ENCODE measurements around the gene POC1A. TPM values are rescaled to one million over a fixed set of nuclear protein-coding genes. Genes with fewer than 3 reads are reported as not detected.

The POC1A gene
- total and polyA plus RNA-seq, 2 of the 4 experiments (the other 2 are of a cell fraction): 10.6 to 11.5 TPM

GRCh38 chr3:52132041-52132440 is 22.2 kb downstream of the POC1A start:
- Histone ChIP-seq H2AK5ac (ENCODE audit: low read depth, low read length) (no peak overlapping the region), H2BK120ac (ENCODE audit: low read depth, low read length) (no peak overlapping the region), H2BK5ac (ENCODE audit: low read depth, low read length, poor library complexity, severe bottlenecking) (no peak overlapping the region), H3K23ac (ENCODE audit: low read depth, low read length) (no peak overlapping the region), H4K91ac (ENCODE audit: insufficient read depth, low read depth, low read length) (no peak overlapping the region), H4K20me1 (ENCODE audit: insufficient read depth, low read length) (no peaks in the 10 kb centered on the region), H3K4ac (ENCODE audit: low read depth, low read length) (no peak overlapping the region), H3K36me3 (ENCODE audit: control insufficient read depth, insufficient read depth, low read length) (no peaks in the 10 kb centered on the region), H3K9me1 (ENCODE audit: insufficient read depth, low read length) (no peaks in the 10 kb centered on the region), H2AFZ (replicated peaks; ENCODE audit: low read length, poor library complexity) (no peak overlapping the region), H4K5ac (ENCODE audit: low read depth, low read length) (no peak overlapping the region), H3K9me3 (ENCODE audit: control insufficient read depth, insufficient read depth, low read length) (no peaks in the 10 kb centered on the region), H3K4me1 (ENCODE audit: control insufficient read depth, insufficient read depth, low read length) (peaks cover 5% of the 10 kb centered on the region; the same call in 1 of the 2 replicates), H3K18ac (ENCODE audit: low read depth, low read length) (no peak overlapping the region), H3K79me1 (ENCODE audit: low read depth in 1 of 2, low read length in 2 of 2) (peaks cover 7 to 11% of the 10 kb centered on the region in 2 experiments), H3K4me2 (ENCODE audit: low read depth, low read length) (no peak overlapping the region), H2BK20ac (ENCODE audit: low read depth, low read length) (no peak overlapping the region), H3K9ac (ENCODE audit: low read depth, low read length) (no peak overlapping the region), H3K4me3 (ENCODE audit: insufficient read depth, low read depth, low read length) (no peak overlapping the region), H3K27me3 (ENCODE audit: control insufficient read depth, insufficient read depth, low read length) (no peaks in the 10 kb centered on the region), H3K56ac (ENCODE audit: extremely low read depth, insufficient read depth, low read length) (no peak overlapping the region), H2BK15ac (ENCODE audit: low read depth, low read length) (no peak overlapping the region), H3K27ac (ENCODE audit: insufficient read depth, low read length) (no peak overlapping the region), H2AK9ac (replicated peaks; ENCODE audit: low read depth, low read length, poor library complexity) (no peak overlapping the region), H3K14ac (replicated peaks; ENCODE audit: low read depth, low read length) (no peak overlapping the region), H4K8ac (ENCODE audit: low read depth in 2 of 2, low read length in 2 of 2) (no peak overlapping the region)
- ATAC-seq (ENCODE audit: low read depth): no peak
- WGBS, 2 experiments (ENCODE audit: extremely low coverage in 2 of 2, insufficient read length in 1 of 2): no CpG with 5 or more reads among the region's 1 CpG
- POLR2A ChIA-PET (ENCODE audit: unreplicated experiment): no interaction called here
- CTCF ChIA-PET: no interaction called here
- DNase-seq: no peak
- in situ Hi-C loops (cut with MboI; ENCODE audit: low sequenced_read_pairs) (no loop called here), intact Hi-C loops (cut with micrococcal nuclease) (no loop called here), dilution Hi-C loops (cut with HindIII; ENCODE audit: low sequenced_read_pairs, unreplicated experiment) (no loop called here)
- no peak for TF ChIP-seq FOS (IDR thresholded peaks at IDR 0.05; ENCODE audit: low read depth, low read length)
- TF ChIP-seq RAD21 (IDR thresholded peaks at IDR 0.05; ENCODE audit: low read length): no peak
- TF ChIP-seq CEBPB (IDR thresholded peaks at IDR 0.05; ENCODE audit: low read depth, low read length): no peak
- no peak for TF ChIP-seq RFX5 (IDR thresholded peaks at IDR 0.05; ENCODE audit: low read depth, low read length)
- TF ChIP-seq RCOR1 (IDR thresholded peaks at IDR 0.05; ENCODE audit: insufficient replicate concordance, low read length): no peak
- TF ChIP-seq, protein P1, sequence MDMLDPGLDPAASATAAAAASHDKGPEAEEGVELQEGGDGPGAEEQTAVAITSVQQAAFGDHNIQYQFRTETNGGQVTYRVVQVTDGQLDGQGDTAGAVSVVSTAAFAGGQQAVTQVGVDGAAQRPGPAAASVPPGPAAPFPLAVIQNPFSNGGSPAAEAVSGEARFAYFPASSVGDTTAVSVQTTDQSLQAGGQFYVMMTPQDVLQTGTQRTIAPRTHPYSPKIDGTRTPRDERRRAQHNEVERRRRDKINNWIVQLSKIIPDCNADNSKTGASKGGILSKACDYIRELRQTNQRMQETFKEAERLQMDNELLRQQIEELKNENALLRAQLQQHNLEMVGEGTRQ (IDR thresholded peaks at IDR 0.05; ENCODE audit: low read depth, low read length): no peak
- no peak for TF ChIP-seq CHD1 (IDR thresholded peaks at IDR 0.05; ENCODE audit: low read depth, low read length)
- BruUV-seq (replicated peaks): no TSS peak

All from IMR-90 (cell line).